K562 (cell line): ENCODE measurements around the gene TMEM45A. TPM values are rescaled to one million over a fixed set of nuclear protein-coding genes. Genes with fewer than 3 reads are reported as not detected.

Experiments used
- ATAC-seq: fragments of 200-7000 bp; cut with Tn5 transposase; 3 replicates; pipeline ENCODE4 v1.9.1; 2020; ENCODE audit warnings: moderate library complexity
- BruUV-seq: library from RNA; stranded (reverse); fragments of 400-500 nt; replicated peaks from 2 replicates; lab custom pipeline; 2021; lab: Mats Ljungman, UMichigan
- CTCF ChIA-PET: fragments of 300-600 bp; formaldehyde crosslinking; extraction: SDS; loops from one replicate; lab custom pipeline; 2021; ENCODE audit warnings: low intra/inter-chr PET ratio; lab: Yijun Ruan, JAX
- POLR2A ChIA-PET: fragments of 300-600, 350-650 bp; sonication (Branson Sonifier 250); formaldehyde crosslinking; extraction: SDS; loops from one replicate; lab custom pipeline; 2021; ENCODE audit warnings: antibody characterized with exemption, inconsistent platforms; lab: Yijun Ruan, JAX
- DNase-seq, 4 experiments: peaks; one replicate each; pipeline versions ENCODE4 v3.0.0 to v3.0.0-alpha.2; 2011 to 2018; ENCODE audit warnings: low spot score in 3 of 4, mixed read lengths in 3 of 4; ENCODE audit errors: extremely low read depth in 1 of 4
- FAIRE-seq: peaks from 2 replicates; lab custom pipeline; 2011; peaks lifted over from hg19 to GRCh38; lab: Jason Lieb, UNC
- H2AFZ ChIP-seq: 2 replicates; pipeline ENCODE4 v1.6.0; 2011; ENCODE audit warnings: low read depth, low read length, control low read depth, inconsistent platforms
- H3K27ac ChIP-seq: fragments of 200-600 bp; 3 replicates; pipeline ENCODE4 v1.8.0; 2011; ENCODE audit warnings: low read depth, mild to moderate bottlenecking, control low read depth, inconsistent platforms, low read length, moderate library complexity, mixed read lengths; ENCODE audit errors: extremely low read depth
- H3K27me3 ChIP-seq, 2 experiments: fragments of 300-600 bp in 1 of 2; 2 replicates in 1 of 2; 3 replicates in 1 of 2; pipeline versions ENCODE4 v1.6.0 to v1.8.0; 2011; ENCODE audit warnings: inconsistent platforms in 2 of 2, low read length in 2 of 2, mild to moderate bottlenecking in 1 of 2, mixed read lengths in 1 of 2, moderate library complexity in 1 of 2; ENCODE audit not compliant: control insufficient read depth in 2 of 2, insufficient read depth in 2 of 2
- H3K36me3 ChIP-seq: fragments of 300-600 bp; 3 replicates; pipeline ENCODE4 v1.8.0; 2011; ENCODE audit warnings: mild to moderate bottlenecking, low read length, inconsistent platforms; ENCODE audit not compliant: control insufficient read depth, insufficient read depth
- H3K4me1 ChIP-seq, 2 experiments: fragments of 200-600 bp in 1 of 2; replicated peaks in 1 of 2; 2 replicates in 1 of 2; 3 replicates in 1 of 2; pipeline versions ENCODE4 v1.5.1 to v1.8.0; 2011; ENCODE audit warnings: inconsistent platforms in 2 of 2, low read length in 2 of 2, mild to moderate bottlenecking in 1 of 2, mixed read lengths in 1 of 2, moderate library complexity in 1 of 2; ENCODE audit not compliant: control insufficient read depth in 2 of 2, insufficient read depth in 2 of 2
- H3K4me2 ChIP-seq: 2 replicates; pipeline ENCODE4 v1.6.1; 2011; ENCODE audit warnings: low read length, control low read depth, inconsistent platforms, mixed read lengths; ENCODE audit not compliant: insufficient read depth
- H3K4me3 ChIP-seq: fragments of 200-600 bp; sonication (generic), shearing (Covaris generic); 2 replicates; pipeline ENCODE4 v1.5.1; 2016; ENCODE audit warnings: control low read depth, inconsistent platforms
- H3K79me2 ChIP-seq: fragments of 200-600 bp; 3 replicates; pipeline ENCODE4 v1.8.0; 2011; ENCODE audit warnings: low read length, inconsistent platforms; ENCODE audit not compliant: control insufficient read depth, insufficient read depth
- H3K9ac ChIP-seq, 2 experiments: 2 replicates each; pipeline versions ENCODE4 v1.6.0 to v1.6.1; 2011; ENCODE audit warnings: low read depth in 2 of 2, low read length in 2 of 2, control low read depth in 1 of 2, inconsistent platforms in 1 of 2, mild to moderate bottlenecking in 1 of 2, mixed read lengths in 1 of 2; ENCODE audit not compliant: insufficient read depth in 1 of 2
- H3K9me1 ChIP-seq: one replicate; pipeline ENCODE4 v1.6.0; 2011; ENCODE audit warnings: inconsistent platforms, mild to moderate bottlenecking, low read length, moderate library complexity; ENCODE audit not compliant: control insufficient read depth, insufficient read depth
- H3K9me3 ChIP-seq: replicated peaks from 2 replicates; pipeline ENCODE4 v1.5.1; 2011; ENCODE audit warnings: low read depth, low read length, inconsistent platforms; ENCODE audit not compliant: control insufficient read depth, insufficient read depth
- H4K20me1 ChIP-seq: replicated peaks from 2 replicates; pipeline ENCODE4 v1.6.1; 2011; ENCODE audit warnings: low read length, inconsistent platforms, mixed read lengths; ENCODE audit not compliant: control insufficient read depth, insufficient read depth
- CCAR2 ChIP-seq: fragments of 200-400 bp; formaldehyde crosslinking; IDR thresholded peaks from 2 replicates; pipeline ENCODE4 v1.6.1; 2017; ENCODE audit warnings: mild to moderate bottlenecking, low read depth, low read length
- NR0B1 ChIP-seq: fragments of 450-650 bp; IDR thresholded peaks from one replicate; pipeline ENCODE4 v1.6.1; 2018; ENCODE audit warnings: mild to moderate bottlenecking, moderate library complexity; ENCODE audit not compliant: partially characterized antibody
- TEAD2 ChIP-seq: fragments of 450-650 bp; IDR thresholded peaks from 2 replicates; pipeline ENCODE4 v1.6.1; 2016; ENCODE audit warnings: missing genetic modification characterization, control low read depth, missing compliant biosample characterization
- TRIM28 ChIP-seq: fragments of 450-650 bp; IDR thresholded peaks from 2 replicates; pipeline ENCODE4 v1.6.1; 2017
- ZEB2 ChIP-seq: fragments of 450-650 bp; IDR thresholded peaks from 2 replicates; pipeline ENCODE4 v1.6.1; 2016
- ZNF184 ChIP-seq: sonication (generic); formaldehyde crosslinking; IDR thresholded peaks from 2 replicates; pipeline ENCODE4 v1.5.0; 2020; ENCODE audit warnings: missing genetic modification reagents
- WGBS: fragments of 100-300 bp; shearing (Covaris generic); methylation state at CpG from one replicate; pipeline ENCODE4 v1.1.6; 2016; ENCODE audit warnings: low coverage, mixed read lengths; ENCODE audit not compliant: insufficient coverage; ENCODE audit errors: missing lambda C conversion rate; 5-methylcytosine and 5-hydroxymethylcytosine counted together
- in situ Hi-C: fragments of 300-500 bp; cut with MboI; formaldehyde crosslinking; loops from 4 replicates; pipeline ENCODE4 v1.15.0; 2018; ENCODE audit warnings: inconsistent platforms, mixed read lengths
- intact Hi-C: fragments of 100-400 bp; cut with micrococcal nuclease; formaldehyde crosslinking; loops from 2 replicates; pipeline ENCODE4 v1.14.2; 2022
- polyA plus RNA-seq, 8 experiments: library from polyadenylated mRNA; depleted of rRNA in 4 of 8; stranded (reverse) in 5 of 8; unstranded in 3 of 8; fragments of >200 nt; fragmentation: Nextera tagmentation in 2 of 8; fragmentation: Illumina TruSeq in 1 of 8; extraction: Ambion mirVana in 2 of 8; extraction: Trizol in 1 of 8; gene quantifications; 2 replicates each; pipeline versions ENCODE4 v1.2.1 to v1.2.3, GENCODE V29; 2011 to 2014; ENCODE audit warnings: inconsistent platforms in 1 of 8, missing spikeins in 1 of 8
- total RNA-seq, 7 experiments: library from RNA; depleted of rRNA in 6 of 7; stranded (reverse); fragments of >200 nt in 6 of 7; fragmentation: Illumina TruSeq in 2 of 7; extraction: Trizol in 2 of 7; gene quantifications; 2 replicates each; pipeline versions ENCODE4 v1.2.1 to v1.2.3, GENCODE V29; 2011 to 2021; ENCODE audit warnings: low replicate concordance in 1 of 7

TMEM45A gene
- total and polyA plus RNA-seq, 9 of the 15 experiments (the other 6 are each of a cell fraction or from before 2014, with no cell fraction given) = 0.41 to 4.1 (median 0.95) TPM

- H3K9ac ChIP-seq = no peak overlapping the region
- no peak overlapping the region for H3K4me3 ChIP-seq
- H3K27me3 ChIP-seq = no peaks in the 10 kb centered on the region
- FAIRE-seq (no peak), ATAC-seq (no peak), DNase-seq (no peak)
- 30% methylated on average over 4 of the region's 4 CpGs for WGBS
- intact Hi-C loops = no loop called here
- in situ Hi-C loops = no loop called here
- H3K4me2 ChIP-seq = no peak overlapping the region
- no peaks in the 10 kb centered on the region for H3K9me3 ChIP-seq
- CTCF ChIA-PET = no interaction called here
- H3K4me1 ChIP-seq = no peaks in the 10 kb centered on the region
- POLR2A ChIA-PET = no interaction called here
- H3K36me3 ChIP-seq = no peaks in the 10 kb centered on the region
- no peaks in the 10 kb centered on the region for H3K9me1 ChIP-seq
- no TSS peak for BruUV-seq
- no peaks in the 10 kb centered on the region for H3K79me2 ChIP-seq
- no peak overlapping the region for H2AFZ ChIP-seq
- TF ChIP-seq CCAR2 = no peak
- no peak for TF ChIP-seq ZNF184
- no peak for TF ChIP-seq TRIM28
- TF ChIP-seq NR0B1 = no peak
- TF ChIP-seq TEAD2 (tag) = no peak
- no peak for TF ChIP-seq ZEB2
- no peak overlapping the region for H3K27ac ChIP-seq
- no peaks in the 10 kb centered on the region for H4K20me1 ChIP-seq
Observed at GRCh38 chr3:100560426-100560825, 68.0 kb downstream of the TMEM45A start.
